K562 (cell line): ENCODE data around the gene CBX3. TPM values are rescaled to one million over a fixed set of nuclear protein-coding genes. Genes with fewer than 3 reads are reported as not detected.
"Not testable (repeated sequence)": the region's sequence is repeated elsewhere in the genome, so short reads cannot be mapped to it uniquely, and the experiment has no call there.

Experiments
- ATAC-seq: fragments of 200-7000 bp; cut with Tn5 transposase; 3 replicates; pipeline ENCODE4 v1.9.1; 2020; ENCODE audit warnings: moderate library complexity
- BruUV-seq: library from RNA; stranded (reverse); fragments of 400-500 nt; replicated peaks from 2 replicates; lab custom pipeline; 2021; lab: Mats Ljungman, UMichigan
- CTCF ChIA-PET: fragments of 300-600 bp; formaldehyde crosslinking; extraction: SDS; loops from one replicate; lab custom pipeline; 2021; ENCODE audit warnings: low intra/inter-chr PET ratio; lab: Yijun Ruan, JAX
- POLR2A ChIA-PET: fragments of 300-600, 350-650 bp; sonication (Branson Sonifier 250); formaldehyde crosslinking; extraction: SDS; loops from one replicate; lab custom pipeline; 2021; ENCODE audit warnings: antibody characterized with exemption, inconsistent platforms; lab: Yijun Ruan, JAX
- DNase-seq, 4 experiments: peaks; one replicate each; pipeline versions ENCODE4 v3.0.0 to v3.0.0-alpha.2; 2011 to 2018; ENCODE audit warnings: low spot score in 3 of 4, mixed read lengths in 3 of 4; ENCODE audit errors: extremely low read depth in 1 of 4
- FAIRE-seq: peaks from 2 replicates; lab custom pipeline; 2011; peaks lifted over from hg19 to GRCh38; lab: Jason Lieb, UNC
- H2AFZ ChIP-seq: 2 replicates; pipeline ENCODE4 v1.6.0; 2011; ENCODE audit warnings: low read depth, low read length, control low read depth, inconsistent platforms
- H3K27ac ChIP-seq: fragments of 200-600 bp; 3 replicates; pipeline ENCODE4 v1.8.0; 2011; ENCODE audit warnings: low read depth, mild to moderate bottlenecking, control low read depth, inconsistent platforms, low read length, moderate library complexity, mixed read lengths; ENCODE audit errors: extremely low read depth
- H3K27me3 ChIP-seq, 2 experiments: fragments of 300-600 bp in 1 of 2; 2 replicates in 1 of 2; 3 replicates in 1 of 2; pipeline versions ENCODE4 v1.6.0 to v1.8.0; 2011; ENCODE audit warnings: inconsistent platforms in 2 of 2, low read length in 2 of 2, mild to moderate bottlenecking in 1 of 2, mixed read lengths in 1 of 2, moderate library complexity in 1 of 2; ENCODE audit not compliant: control insufficient read depth in 2 of 2, insufficient read depth in 2 of 2
- H3K36me3 ChIP-seq: fragments of 300-600 bp; 3 replicates; pipeline ENCODE4 v1.8.0; 2011; ENCODE audit warnings: mild to moderate bottlenecking, low read length, inconsistent platforms; ENCODE audit not compliant: control insufficient read depth, insufficient read depth
- H3K4me1 ChIP-seq, 2 experiments: fragments of 200-600 bp in 1 of 2; replicated peaks in 1 of 2; 2 replicates in 1 of 2; 3 replicates in 1 of 2; pipeline versions ENCODE4 v1.5.1 to v1.8.0; 2011; ENCODE audit warnings: inconsistent platforms in 2 of 2, low read length in 2 of 2, mild to moderate bottlenecking in 1 of 2, mixed read lengths in 1 of 2, moderate library complexity in 1 of 2; ENCODE audit not compliant: control insufficient read depth in 2 of 2, insufficient read depth in 2 of 2
- H3K4me2 ChIP-seq: 2 replicates; pipeline ENCODE4 v1.6.1; 2011; ENCODE audit warnings: low read length, control low read depth, inconsistent platforms, mixed read lengths; ENCODE audit not compliant: insufficient read depth
- H3K4me3 ChIP-seq: fragments of 200-600 bp; sonication (generic), shearing (Covaris generic); 2 replicates; pipeline ENCODE4 v1.5.1; 2016; ENCODE audit warnings: control low read depth, inconsistent platforms
- H3K79me2 ChIP-seq: fragments of 200-600 bp; 3 replicates; pipeline ENCODE4 v1.8.0; 2011; ENCODE audit warnings: low read length, inconsistent platforms; ENCODE audit not compliant: control insufficient read depth, insufficient read depth
- H3K9ac ChIP-seq, 2 experiments: 2 replicates each; pipeline versions ENCODE4 v1.6.0 to v1.6.1; 2011; ENCODE audit warnings: low read depth in 2 of 2, low read length in 2 of 2, control low read depth in 1 of 2, inconsistent platforms in 1 of 2, mild to moderate bottlenecking in 1 of 2, mixed read lengths in 1 of 2; ENCODE audit not compliant: insufficient read depth in 1 of 2
- H3K9me1 ChIP-seq: one replicate; pipeline ENCODE4 v1.6.0; 2011; ENCODE audit warnings: inconsistent platforms, mild to moderate bottlenecking, low read length, moderate library complexity; ENCODE audit not compliant: control insufficient read depth, insufficient read depth
- H3K9me3 ChIP-seq: replicated peaks from 2 replicates; pipeline ENCODE4 v1.5.1; 2011; ENCODE audit warnings: low read depth, low read length, inconsistent platforms; ENCODE audit not compliant: control insufficient read depth, insufficient read depth
- H4K20me1 ChIP-seq: replicated peaks from 2 replicates; pipeline ENCODE4 v1.6.1; 2011; ENCODE audit warnings: low read length, inconsistent platforms, mixed read lengths; ENCODE audit not compliant: control insufficient read depth, insufficient read depth
- ATF4 ChIP-seq: fragments of 450-650 bp; formaldehyde crosslinking; IDR thresholded peaks from 2 replicates; pipeline ENCODE4 v1.4.0; 2022; ENCODE audit warnings: mild to moderate bottlenecking, moderate library complexity
- CGGBP1 ChIP-seq: fragments of 250-450 bp; sonication (Bioruptor Pico); IDR thresholded peaks from 2 replicates; pipeline ENCODE4 v1.9.0; 2021; ENCODE audit warnings: mild to moderate bottlenecking
- DEAF1 ChIP-seq: fragments of 450-650 bp; formaldehyde crosslinking; IDR thresholded peaks from 2 replicates; pipeline ENCODE4 v1.4.0; 2020; ENCODE audit warnings: mild to moderate bottlenecking, moderate library complexity
- EHMT2 ChIP-seq: fragments of 450-650 bp; IDR thresholded peaks from 2 replicates; pipeline ENCODE4 v1.6.1; 2018; ENCODE audit warnings: antibody characterized with exemption
- ELF2 ChIP-seq: fragments of 250-450 bp; sonication (Bioruptor Pico); IDR thresholded peaks from 2 replicates; pipeline ENCODE4 v1.5.0; 2021; ENCODE audit warnings: mild to moderate bottlenecking
- POLR2A ChIP-seq: fragments of 450-650 bp; conservative IDR thresholded peaks from 2 replicates; pipeline ENCODE4 v1.6.1; 2016
- POLR2AphosphoS2 ChIP-seq: IDR thresholded peaks from 2 replicates; pipeline ENCODE4 v1.6.1; 2012; ENCODE audit warnings: low read length, improper control_type of control experiment
- POLR2AphosphoS5 ChIP-seq: IDR thresholded peaks from 2 replicates; pipeline ENCODE4 v1.6.1; 2011; ENCODE audit warnings: mild to moderate bottlenecking, low read depth, low read length, moderate library complexity; ENCODE audit not compliant: control insufficient read depth, insufficient read depth
- SP1 ChIP-seq: sonication (generic); formaldehyde crosslinking; IDR thresholded peaks from 2 replicates; pipeline ENCODE4 v1.8.1; 2022; ENCODE audit warnings: mild to moderate bottlenecking, missing genetic modification reagents
- ZNF592 ChIP-seq: fragments of 450-650 bp; IDR thresholded peaks from 2 replicates; pipeline ENCODE4 v1.6.1; 2017; ENCODE audit warnings: antibody characterized with exemption, mild to moderate bottlenecking
- ZSCAN32 ChIP-seq: fragments of 450-650 bp; formaldehyde crosslinking; IDR thresholded peaks from 2 replicates; pipeline ENCODE4 v1.4.0; 2020; ENCODE audit warnings: mild to moderate bottlenecking, moderate library complexity
- WGBS: fragments of 100-300 bp; shearing (Covaris generic); methylation state at CpG from one replicate; pipeline ENCODE4 v1.1.6; 2016; ENCODE audit warnings: low coverage, mixed read lengths; ENCODE audit not compliant: insufficient coverage; ENCODE audit errors: missing lambda C conversion rate; 5-methylcytosine and 5-hydroxymethylcytosine counted together
- in situ Hi-C: fragments of 300-500 bp; cut with MboI; formaldehyde crosslinking; loops from 4 replicates; pipeline ENCODE4 v1.15.0; 2018; ENCODE audit warnings: inconsistent platforms, mixed read lengths
- intact Hi-C: fragments of 100-400 bp; cut with micrococcal nuclease; formaldehyde crosslinking; loops from 2 replicates; pipeline ENCODE4 v1.14.2; 2022
- polyA plus RNA-seq, 8 experiments: library from polyadenylated mRNA; depleted of rRNA in 4 of 8; stranded (reverse) in 5 of 8; unstranded in 3 of 8; fragments of >200 nt; fragmentation: Nextera tagmentation in 2 of 8; fragmentation: Illumina TruSeq in 1 of 8; extraction: Ambion mirVana in 2 of 8; extraction: Trizol in 1 of 8; gene quantifications; 2 replicates each; pipeline versions ENCODE4 v1.2.1 to v1.2.3, GENCODE V29; 2011 to 2014; ENCODE audit warnings: inconsistent platforms in 1 of 8, missing spikeins in 1 of 8
- total RNA-seq, 7 experiments: library from RNA; depleted of rRNA in 6 of 7; stranded (reverse); fragments of >200 nt in 6 of 7; fragmentation: Illumina TruSeq in 2 of 7; extraction: Trizol in 2 of 7; gene quantifications; 2 replicates each; pipeline versions ENCODE4 v1.2.1 to v1.2.3, GENCODE V29; 2011 to 2021; ENCODE audit warnings: low replicate concordance in 1 of 7

Gene CBX3
- total and polyA plus RNA-seq, 9 of the 15 experiments (the other 6 are each of a cell fraction or from before 2014, with no cell fraction given), result 198 to 413 (median 328) TPM

- H4K20me1 ChIP-seq, intact Hi-C loops, H3K4me3 ChIP-seq, H3K9me3 ChIP-seq, H3K4me2 ChIP-seq, H3K9ac ChIP-seq, ATAC-seq, DNase-seq, H3K9me1 ChIP-seq, H3K79me2 ChIP-seq, FAIRE-seq, H2AFZ ChIP-seq, H3K27me3 ChIP-seq, BruUV-seq: not testable (repeated sequence)
- TF ChIP-seq EHMT2 (peak; percentile 42; the same call in 1 of the 2 replicates), POLR2AphosphoS5 (0 out of 2 replicates have a peak, but pooled peaks have one; percentile 2), SP1 (CRISPR knock-in tag) (peak; percentile 21; the same call in 1 of the 2 replicates), DEAF1 (0 out of 2 replicates have a peak, but pooled peaks have one; percentile 11), ELF2 (CRISPR knock-in tag) (peak; percentile 26; the same call in 1 of the 2 replicates), ZSCAN32 (CRISPR knock-in tag) (0 out of 2 replicates have a peak, but pooled peaks have one; percentile 26), POLR2A (peak; percentile 14), CGGBP1 (CRISPR knock-in tag) (0 out of 2 replicates have a peak, but pooled peaks have one; percentile 3), ATF4 (CRISPR knock-in tag) (0 out of 2 replicates have a peak, but pooled peaks have one; percentile 6), POLR2AphosphoS2 (peak; percentile 8; the same call in 1 of the 2 replicates), ZNF592 (0 out of 2 replicates have a peak, but pooled peaks have one; percentile 3)
- ChIA-PET POLR2A (interaction anchor here (0.9 to 5.3 kb wide), 9 partner anchors 10 to 184 kb away, joined by 3 to 23 read pairs (median 4); partner anchors contain the start of gene NFE2L3), CTCF (interaction anchor here (0.9 kb wide), 1 partner anchor 10 kb away, joined by 3 read pairs; no protein-coding TSS in a partner anchor)
- peak overlapping the region; percentile 31; the same call in 2 of the 3 replicates for H3K27ac ChIP-seq
- H3K36me3 ChIP-seq, result peaks cover 22% of the 10 kb centered on the region
- H3K4me1 ChIP-seq, result peaks cover 12 to 52% of the 10 kb centered on the region in 2 experiments
- WGBS, result 23% methylated on average over 4 of the region's 4 CpGs
- in situ Hi-C loops, result loop anchor here (5.0 kb wide), 1 partner anchor 92 kb away; no protein-coding TSS in a partner anchor
Measured at GRCh38 chr7:26184281-26185101, 17.1 kb upstream of the CBX3 start.
